NCI-H1417 treated with DMSO at 0.1 percent for 48 hours (cell line): ENCODE results near the gene A2ML1.
"Not testable (repeated sequence)": the region's sequence is repeated elsewhere in the genome, so short reads cannot be mapped to it uniquely, and the experiment has no call there.

Source experiments
- DNase-seq: peaks from one replicate; lab custom pipeline; 2025; lab: John Stamatoyannopoulos, UW

Gene A2ML1

DNA sequence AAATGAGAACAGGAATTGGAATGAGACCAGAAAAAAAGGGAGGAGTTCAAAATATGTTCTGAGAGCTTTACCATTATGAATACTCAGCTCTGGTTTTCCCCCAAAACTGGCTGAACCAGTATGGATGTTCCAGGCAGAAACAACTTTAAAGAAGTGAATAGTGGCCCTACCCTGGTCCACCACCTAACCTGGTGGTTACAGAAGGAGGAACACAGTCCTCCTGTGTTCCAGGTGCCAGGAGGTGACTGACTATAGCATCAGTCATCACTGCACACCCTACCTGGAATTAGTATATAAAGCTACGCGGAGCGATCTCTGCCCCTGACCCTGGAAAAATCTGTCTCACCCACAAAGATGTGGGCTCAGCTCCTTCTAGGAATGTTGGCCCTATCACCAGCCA is at the start of gene A2ML1:
A2ML1 (plus strand) TSS at position 324 of the 400 bp plus-strand sequence; CDS start at position 355, 31 bp downstream.
- DNase-seq, result no peak

DNA sequence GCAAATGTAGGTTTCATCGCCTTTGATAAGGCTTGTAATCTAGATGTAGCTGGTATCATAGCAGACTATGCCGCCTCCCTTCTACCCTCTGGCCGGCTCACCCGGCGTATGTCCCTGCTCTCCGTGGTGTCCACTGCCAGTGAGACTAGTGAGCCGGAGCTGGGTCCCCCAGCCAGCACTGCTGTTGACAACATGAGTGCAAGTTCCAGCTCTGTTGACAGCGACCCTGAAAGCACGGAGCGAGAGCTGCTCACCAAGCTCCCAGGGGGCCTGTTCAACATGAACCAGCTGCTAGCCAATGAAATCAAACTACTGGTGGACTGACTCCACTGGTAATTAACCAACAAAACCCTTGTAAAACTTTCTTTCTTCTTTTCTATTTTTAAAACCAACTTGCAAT is 49.0 kb upstream of the A2ML1 start:
- DNase-seq, result no peak

DNA sequence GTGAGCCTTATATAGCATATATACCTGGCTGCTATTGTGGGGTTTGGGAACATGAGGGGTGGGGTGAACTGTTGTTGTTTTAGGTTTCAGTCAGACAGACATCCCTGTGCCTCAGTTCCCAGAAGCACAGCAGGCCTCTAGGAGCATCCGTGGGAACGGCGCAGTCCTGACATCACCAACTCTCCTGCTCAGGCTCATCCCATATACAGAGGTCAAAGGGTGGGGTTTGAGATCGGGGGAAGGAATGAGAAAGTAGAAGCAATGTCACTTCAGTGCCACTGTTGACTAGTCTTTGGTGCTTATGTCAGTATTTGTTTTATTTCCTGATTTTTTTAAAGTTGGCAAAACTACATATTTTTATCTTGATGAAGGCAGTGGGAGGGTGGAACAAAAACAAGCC is 43.1 kb upstream of the A2ML1 start:
- no peak for DNase-seq

DNA sequence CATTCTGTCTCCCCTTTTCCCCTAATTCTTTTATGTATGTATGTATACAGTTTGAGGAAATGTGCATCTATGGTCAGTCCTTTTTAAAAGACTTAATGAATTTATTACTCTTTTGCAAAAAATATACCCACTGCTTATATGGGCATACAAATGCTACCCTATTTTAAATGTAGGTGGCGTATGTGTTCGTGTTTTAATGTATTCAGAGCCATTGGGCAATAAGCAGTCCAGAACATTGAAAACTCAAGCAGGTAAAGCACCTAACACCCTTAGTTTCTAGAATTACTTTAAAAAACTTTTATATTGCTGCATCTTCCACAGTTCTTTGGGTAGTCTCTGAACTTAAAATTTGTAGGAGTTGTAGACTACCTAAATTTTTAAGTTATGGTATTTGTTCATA is 42.6 kb upstream of the A2ML1 start:
- no peak for DNase-seq

DNA sequence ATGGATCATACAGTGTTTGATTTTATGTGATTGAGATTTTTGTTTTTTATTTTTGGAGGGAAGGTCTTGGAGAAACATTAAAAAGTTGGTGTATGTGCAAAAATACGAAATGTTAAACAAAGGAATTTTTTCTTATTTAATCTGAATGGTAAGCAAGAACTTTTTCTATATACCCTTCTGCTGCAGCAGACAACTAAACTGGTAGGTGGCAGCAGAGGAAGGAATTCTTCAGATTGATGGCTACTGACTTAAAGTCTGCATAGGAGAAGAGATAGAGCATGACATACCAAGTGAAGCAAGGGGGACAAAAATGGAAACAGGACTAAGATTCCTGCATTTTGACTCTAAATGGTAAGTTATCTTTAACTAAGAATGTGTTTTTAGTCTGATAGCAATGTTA is 42.0 kb upstream of the A2ML1 start:
- no peak for DNase-seq

DNA sequence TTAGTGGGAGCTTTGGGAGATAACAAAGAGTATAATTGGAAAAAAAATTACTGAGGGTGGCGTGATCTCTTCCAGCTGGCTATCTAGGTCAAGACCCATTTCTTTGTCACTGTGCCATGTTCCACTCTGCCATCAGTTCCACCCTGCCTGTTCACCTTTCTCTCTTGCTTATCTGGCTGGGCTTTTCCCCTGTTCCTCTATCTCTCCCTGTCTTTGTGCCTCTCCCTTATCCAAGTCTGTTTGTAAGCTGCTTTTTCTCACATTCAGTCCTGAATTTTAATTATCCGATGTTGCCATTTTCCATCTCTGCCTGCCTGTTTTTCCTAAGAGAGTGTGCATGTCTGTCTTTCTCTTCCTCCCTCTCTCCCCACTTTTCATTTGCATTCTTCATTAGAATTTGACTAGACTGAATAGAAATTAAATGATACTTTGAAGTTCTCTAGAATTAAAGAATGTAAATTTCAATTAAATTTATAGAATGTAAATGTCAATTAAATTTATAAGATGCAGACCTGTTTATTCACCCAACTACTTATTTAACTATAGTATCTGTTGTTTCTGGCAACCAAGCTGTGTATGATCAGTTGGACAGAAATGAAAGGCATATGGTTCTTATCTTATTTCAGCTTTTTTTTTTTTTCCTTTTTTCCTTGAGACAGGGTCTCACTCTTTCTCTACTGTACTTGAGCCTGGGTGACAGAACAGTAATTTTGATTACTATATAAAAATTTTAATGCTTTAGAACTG is 40.9 kb upstream of the A2ML1 start:
- DNase-seq, result no peak

DNA sequence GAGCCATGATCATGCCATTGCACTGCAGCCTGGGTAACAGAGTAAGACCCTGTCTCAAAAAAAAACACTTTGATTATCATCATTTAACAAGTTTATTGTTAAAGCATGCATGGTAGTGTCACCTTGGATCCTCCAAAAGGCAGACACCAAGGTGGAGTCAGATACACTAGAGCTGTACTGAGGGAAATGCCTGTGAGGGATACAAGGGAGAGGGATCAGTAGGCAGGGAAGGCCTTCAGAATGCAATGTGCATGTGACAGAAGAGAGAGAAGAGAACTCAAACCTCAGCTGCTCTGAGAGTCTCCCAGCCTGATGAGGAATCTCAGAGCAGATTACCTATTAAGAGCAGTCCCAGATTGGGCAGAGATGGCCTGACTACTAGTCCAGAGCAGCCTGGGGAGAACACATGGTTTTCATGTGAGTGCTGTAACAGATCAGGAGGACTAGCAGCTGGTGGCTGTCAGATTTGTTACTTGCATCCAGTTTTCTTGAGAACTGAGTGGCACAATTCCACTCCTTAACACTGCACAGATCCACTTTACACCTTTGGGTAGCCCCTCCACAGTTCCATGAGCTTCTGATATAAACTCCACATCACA is 38.0 kb upstream of the A2ML1 start:
- no peak for DNase-seq

DNA sequence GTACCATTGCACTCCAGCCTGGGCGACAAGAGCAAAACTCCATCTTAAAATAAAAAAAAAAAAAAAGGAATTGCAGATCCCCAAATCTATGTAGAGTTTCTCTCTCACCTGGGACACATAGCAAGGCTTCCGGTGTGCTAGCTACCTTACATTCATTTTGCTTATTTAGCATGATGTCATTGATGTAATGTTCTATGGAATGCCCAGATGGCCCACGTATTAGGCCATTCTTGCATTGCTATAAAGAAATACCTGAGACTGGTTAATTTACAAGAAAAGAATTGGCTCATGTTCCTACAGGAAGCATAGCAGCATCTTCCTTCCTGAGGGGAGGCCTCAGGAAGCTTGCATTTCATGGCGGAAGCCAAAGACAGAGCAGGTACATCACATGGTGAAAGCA is 36.9 kb upstream of the A2ML1 start:
- no peak for DNase-seq

DNA sequence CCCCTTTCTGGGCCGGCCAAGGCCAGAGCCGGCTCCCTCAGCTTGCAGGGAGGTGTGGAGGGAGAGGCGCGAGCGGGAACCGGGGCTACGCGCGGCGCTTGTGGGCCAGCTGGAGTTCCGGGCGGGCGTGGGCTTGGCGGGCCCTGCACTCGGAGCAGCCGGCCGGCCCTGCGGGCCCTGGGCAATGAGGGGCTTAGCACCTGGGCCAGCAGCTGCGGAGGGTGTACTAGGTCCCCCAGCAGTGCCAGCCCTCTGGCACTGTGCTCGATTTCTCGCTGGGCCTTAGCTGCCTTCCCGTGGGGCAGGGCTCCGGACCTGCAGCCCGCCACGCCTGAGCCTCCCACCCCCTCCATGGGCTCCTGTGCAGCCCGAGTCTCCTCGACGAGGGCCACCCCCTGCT is 35.2 kb upstream of the A2ML1 start:
- DNase-seq, result not testable (repeated sequence)

DNA sequence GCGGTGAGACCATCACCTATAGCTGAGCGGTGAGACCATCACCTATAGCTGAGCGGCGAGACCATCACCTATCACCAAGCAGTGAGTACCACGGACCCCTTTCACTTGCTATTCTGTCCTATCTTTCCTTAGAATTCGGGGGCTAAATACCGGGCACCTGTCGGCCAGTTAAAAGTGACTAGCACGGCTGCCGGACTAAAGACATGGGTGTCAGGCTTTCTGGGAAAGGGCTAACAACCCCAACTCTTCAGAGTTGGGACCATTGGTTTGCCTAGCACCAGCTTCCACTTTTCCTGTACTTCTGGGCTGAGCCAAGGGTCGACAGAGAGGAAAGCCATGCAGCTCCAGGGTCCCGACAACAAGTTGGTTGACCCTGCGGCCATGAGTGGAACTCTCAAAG is 33.7 kb upstream of the A2ML1 start:
- not testable (repeated sequence) for DNase-seq

DNA sequence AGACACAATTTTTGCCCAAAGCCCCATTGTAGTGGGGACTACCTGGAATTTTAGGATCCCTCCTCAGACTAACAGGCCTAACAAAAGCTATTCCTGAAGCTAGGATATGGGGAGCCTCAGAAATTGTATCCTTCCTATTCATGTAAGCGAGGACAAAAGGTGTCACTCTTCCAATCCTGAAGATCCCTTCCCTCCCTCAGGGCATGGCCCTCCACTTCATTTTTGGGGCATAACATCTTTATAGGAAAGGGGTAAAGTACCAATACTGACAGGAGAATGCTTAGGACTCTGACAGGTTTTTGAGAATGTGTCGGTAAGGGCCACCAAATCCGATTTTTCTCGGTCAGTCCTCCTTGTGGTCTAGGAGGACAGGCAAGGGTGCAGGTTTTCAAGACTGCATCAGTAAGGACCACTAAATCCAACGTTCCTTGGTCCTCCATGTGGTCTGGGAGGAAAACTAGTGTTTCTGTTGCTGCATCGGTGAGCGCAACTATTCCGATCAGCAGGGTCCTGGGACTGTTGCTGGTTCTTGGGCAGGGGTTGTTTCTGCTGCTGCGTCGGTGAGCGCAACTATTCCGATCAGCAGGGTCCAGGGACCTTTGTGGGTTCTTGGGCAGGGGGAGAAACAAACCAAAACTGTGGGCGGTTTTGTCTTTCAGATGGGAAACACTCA is 32.9 kb upstream of the A2ML1 start:
- DNase-seq, result not testable (repeated sequence)

DNA sequence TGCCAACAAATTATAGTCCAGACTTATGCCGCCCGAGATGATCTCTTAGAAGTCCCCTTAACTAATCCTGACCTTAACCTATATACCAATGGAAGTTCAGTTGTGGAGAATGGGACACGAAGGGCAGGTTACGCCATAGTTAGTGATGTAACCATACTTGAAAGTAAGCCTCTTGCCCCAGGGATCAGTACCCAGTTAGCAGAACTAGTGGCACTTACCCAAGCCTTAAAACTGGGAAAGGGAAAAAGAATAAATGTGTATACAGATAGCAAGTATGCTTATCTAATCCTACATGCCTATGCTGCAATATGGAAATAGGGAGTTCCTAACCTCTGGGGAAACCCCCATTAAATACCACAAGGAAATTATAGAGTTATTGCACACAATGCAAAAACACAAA is 29.2 kb upstream of the A2ML1 start:
- not testable (repeated sequence) for DNase-seq

DNA sequence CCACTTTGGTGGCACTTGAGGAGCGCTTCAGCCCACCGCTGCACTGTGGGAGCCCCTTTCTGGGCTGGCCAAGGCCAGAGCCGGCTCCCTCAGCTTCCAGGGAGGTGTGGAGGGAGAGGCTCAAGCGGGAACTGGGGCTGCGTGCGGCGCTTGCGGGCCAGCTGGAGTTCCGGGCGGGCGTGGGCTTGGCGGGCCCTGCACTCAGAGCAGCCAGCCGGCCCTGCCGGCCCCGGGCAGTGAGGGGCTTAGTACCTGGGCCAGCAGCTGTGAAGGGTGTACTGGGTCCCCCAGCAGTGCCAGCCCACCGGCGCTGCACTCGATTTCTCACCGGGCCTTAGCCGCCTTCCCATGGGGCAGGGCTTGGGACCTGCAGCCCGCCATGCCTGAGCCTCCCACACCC is 27.8 kb upstream of the A2ML1 start:
- not testable (repeated sequence) for DNase-seq

DNA sequence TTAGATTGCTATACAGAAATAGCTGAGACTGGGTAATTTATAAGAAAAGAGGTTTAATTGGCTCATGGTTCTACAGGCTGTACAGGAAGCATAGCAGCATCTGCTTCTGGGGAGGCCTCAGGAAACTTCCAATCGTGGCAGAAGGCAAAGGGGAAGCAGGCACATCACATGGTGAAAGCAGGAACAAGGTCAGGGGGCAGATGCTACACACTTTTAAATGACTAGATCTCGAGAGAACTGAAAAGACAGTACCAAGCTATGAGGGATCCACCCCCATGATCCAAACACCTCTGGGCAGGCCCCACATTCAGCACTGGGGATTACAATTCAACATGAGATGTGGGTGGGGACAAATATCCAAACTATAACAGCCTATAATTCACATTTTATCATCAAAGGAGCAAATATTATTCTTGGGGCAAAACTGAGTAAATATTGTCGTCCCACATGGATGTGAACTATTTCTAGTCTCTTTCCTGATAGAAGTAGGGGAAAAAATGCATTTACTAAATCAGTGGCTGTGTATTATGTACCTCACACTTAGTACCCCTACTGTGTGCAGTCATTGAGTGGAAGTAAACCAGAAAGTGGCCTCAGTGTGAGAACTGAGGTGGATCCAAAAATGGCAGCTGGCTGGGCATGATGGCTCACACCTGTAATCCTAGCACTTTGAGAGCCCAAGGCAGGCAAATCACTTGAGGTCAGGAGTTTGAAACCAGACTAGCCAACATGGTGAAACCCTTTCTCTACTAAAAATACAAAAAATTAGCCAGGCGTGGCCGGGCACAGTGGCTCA is 25.4 kb upstream of the A2ML1 start:
- DNase-seq, result no peak

DNA sequence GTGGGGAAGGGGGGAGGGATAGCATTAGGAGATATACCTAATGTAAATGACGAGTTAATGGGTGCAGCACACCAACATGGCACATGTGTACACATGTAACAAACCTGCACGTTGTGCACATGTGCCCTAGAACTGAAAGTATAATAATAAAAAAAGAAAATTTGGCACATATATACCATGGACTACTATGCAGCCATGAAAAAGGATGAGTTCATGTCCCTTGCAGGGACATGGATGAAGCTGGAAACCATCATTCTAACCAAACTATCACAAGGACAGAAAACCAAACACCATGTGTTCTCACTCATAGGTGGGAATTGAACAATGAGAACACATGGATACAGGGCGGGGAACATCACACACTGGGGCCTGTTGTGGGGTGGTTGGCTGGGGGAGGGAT is 21.2 kb upstream of the A2ML1 start:
- not testable (repeated sequence) for DNase-seq

DNA sequence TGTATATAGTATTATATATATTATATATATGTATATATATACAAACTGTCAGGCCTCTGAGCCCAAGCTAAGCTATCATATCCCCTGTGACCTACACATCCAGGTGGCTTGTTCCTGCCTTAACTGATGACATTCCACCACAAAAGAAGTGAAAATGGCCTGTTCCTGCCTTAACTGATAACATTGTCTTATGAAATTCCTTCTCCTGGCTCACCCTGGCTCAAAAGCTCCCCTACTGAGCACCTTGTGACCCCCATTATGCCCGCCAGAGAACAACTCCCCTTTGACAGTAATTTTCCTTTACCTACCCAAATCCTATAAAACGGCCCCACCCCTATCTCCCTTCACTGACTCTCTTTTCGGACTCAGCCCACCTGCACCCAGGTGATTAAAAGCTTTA is 17.6 kb upstream of the A2ML1 start:
- DNase-seq, result not testable (repeated sequence)

DNA sequence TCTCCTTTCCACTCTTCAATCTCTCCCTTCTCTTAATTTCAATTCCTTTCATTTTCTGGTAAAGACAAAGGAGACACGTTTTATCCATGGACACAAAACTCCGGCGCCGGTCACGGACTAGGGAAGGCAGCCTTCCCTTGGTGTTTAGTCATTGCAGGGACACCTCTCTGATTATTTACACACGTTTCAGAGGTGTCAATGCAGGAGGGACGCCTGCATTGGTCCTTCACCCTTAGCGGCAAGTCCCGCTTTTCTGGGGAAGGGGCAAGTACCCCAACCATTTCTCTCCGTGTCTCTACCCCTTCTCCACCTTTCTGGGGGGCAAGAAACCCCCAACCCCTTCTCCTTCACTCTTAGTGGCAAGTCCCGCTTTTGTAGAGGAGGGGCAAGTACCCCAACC is 16.9 kb upstream of the A2ML1 start:
- not testable (repeated sequence) for DNase-seq

DNA sequence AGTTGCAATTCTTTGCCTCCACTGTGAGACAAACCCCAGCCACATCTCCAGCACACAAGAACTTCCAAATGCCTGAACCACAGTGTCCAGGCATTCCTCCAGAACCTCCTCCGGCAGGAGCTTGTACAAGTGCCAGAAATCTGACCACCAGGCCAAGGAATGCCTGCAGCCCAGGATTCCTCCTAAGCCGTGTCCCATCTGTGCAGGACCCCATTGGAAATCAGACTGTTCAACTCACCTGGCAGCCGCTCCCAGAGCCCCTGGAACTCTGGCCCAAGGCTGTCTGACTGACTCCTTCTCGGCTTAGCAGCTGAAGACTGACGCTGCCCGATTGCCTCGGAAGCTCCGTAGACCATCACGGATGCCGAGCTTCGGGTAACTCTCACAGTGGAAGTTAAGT is 15.3 kb upstream of the A2ML1 start:
- DNase-seq, result not testable (repeated sequence)

DNA sequence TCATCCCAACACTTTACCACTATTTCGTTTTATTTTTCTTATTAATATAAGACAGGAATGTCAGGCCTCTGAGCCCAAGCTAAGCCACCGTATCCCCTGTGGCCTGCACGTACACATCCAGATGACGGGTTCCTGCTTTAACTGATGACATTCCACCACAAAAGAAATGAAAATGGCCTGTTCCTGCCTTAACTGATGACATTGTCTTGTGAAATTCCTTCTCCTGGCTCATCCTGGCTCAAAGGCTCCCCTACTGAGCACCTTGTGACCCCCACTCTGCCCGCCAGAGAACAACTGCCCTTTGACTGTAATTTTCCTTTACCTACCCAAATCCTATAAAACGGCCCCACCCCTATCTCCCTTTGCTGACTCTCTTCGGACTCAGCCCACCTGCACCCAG is 12.3 kb upstream of the A2ML1 start:
- not testable (repeated sequence) for DNase-seq

DNA sequence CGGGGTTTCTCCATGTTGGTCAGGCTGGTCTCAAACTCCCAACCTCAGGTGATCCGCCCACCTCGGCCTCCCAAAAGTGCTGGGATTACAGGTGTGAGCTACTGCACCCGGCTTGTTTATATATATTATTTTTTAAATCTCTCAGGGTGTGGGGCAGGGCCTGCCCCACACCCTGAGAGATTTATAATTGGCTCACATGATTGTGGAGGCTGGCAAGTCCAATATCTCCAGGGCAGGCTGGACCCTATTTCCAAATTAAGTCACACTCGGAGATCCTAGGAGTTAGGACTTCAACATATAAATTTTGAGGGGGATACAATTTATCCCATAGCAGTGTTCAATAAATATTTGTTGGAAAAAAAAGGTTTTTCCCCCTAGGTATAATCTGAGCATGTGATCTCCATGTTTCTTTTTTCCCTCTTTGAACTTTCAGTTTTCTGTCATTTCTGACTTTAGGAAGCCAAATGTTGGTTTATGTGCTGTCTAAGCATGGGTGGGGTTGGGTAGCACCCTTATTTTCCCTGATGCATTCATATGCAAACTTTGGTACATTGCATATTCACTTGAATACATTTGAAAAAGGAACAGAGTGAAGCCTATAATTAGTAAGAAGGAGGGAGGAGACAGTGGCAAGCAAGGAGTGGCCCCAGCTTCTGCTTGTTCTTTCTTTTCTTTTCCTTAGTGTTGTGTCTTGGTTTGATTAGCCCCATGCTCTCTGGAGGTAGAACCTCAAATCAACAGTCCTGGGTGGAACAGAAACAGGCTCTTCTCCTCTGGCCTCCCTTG is 8.7 kb upstream of the A2ML1 start:
- no peak for DNase-seq

DNA sequence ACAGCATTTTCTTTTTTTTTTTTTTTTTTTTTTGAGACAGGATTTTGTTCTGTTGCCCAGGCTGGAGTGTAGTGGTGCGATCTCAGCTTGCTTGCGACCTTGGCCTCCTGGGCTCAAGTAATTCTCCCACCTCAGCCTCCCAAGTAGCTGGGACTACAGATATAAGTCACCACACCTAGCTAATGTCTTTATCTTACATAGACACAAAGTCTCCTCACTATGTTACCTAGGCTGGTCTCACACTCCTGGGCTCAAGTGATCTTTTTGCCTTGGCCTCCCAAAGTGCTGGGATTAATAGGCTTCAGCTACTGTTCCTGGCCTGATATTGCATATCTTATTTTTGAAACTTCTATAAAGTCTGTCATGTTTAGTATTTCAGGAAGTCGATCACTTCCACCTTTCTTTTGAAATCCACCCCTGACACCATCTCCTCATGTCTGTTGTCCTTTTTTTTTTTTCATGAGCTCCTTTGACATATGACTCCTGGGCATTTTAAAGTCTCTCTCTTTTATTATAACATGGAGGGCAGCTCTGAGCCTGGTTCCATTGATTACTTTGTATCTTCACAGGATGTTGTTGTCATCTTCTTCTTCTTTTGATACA is 5.9 kb upstream of the A2ML1 start:
- DNase-seq, result no peak
